ENCODE data around the gene SLC9A9.

The SLC9A9 gene

GRCh38 chr3:143594206-143594605 is 254.1 kb downstream of the SLC9A9 start:
- no peaks in the 10 kb centered on the region for H3K9me3 ChIP-seq (ENCODE audit: control insufficient read depth, insufficient read depth, low read length)
- no peaks in the 10 kb centered on the region for H3K27me3 ChIP-seq (ENCODE audit: control insufficient read depth, insufficient read depth, low read length)
- DNase-seq (ENCODE audit: low read depth, low spot score), result no peak
- H3K4me3 ChIP-seq (ENCODE audit: low read length), result no peak overlapping the region
- peaks cover 4% of the 10 kb centered on the region; the same call in 1 of the 2 replicates for H3K4me1 ChIP-seq (ENCODE audit: control insufficient read depth, insufficient read depth, low read length)
- no CpG with 5 or more reads among the region's 3 CpGs for WGBS (ENCODE audit: insufficient coverage, insufficient read length)
- no peaks in the 10 kb centered on the region for H3K36me3 ChIP-seq (ENCODE audit: control insufficient read depth, insufficient read depth, low read length)
- H3K27ac ChIP-seq (ENCODE audit: low read length), result no peak overlapping the region

- no peak overlapping the region for H3K4me3 ChIP-seq (ENCODE audit: low read length)
- DNase-seq (ENCODE audit: low read depth, low spot score), result no peak
- WGBS (ENCODE audit: insufficient coverage, insufficient read length), result no CpG with 5 or more reads among the region's 3 CpGs
These were observed 257.6 kb downstream of the SLC9A9 start for GRCh38 chr3:143590660-143591059.

GRCh38 chr3:143586576-143586975 is 261.7 kb downstream of the SLC9A9 start:
- no peak overlapping the region for H3K4me3 ChIP-seq (ENCODE audit: low read length)
- H3K4me1 ChIP-seq (ENCODE audit: control insufficient read depth, insufficient read depth, low read length), result no peaks in the 10 kb centered on the region
- no peak overlapping the region for H3K27ac ChIP-seq (ENCODE audit: low read length)
- no peaks in the 10 kb centered on the region for H3K9me3 ChIP-seq (ENCODE audit: control insufficient read depth, insufficient read depth, low read length)
- no peaks in the 10 kb centered on the region for H3K36me3 ChIP-seq (ENCODE audit: control insufficient read depth, insufficient read depth, low read length)
- DNase-seq (ENCODE audit: low read depth, low spot score), result no peak
- no CpG with 5 or more reads among the region's 2 CpGs for WGBS (ENCODE audit: insufficient coverage, insufficient read length)
- H3K27me3 ChIP-seq (ENCODE audit: control insufficient read depth, insufficient read depth, low read length), result no peaks in the 10 kb centered on the region

More at GRCh38 chr3:143590660-143591059, 257.6 kb downstream of the SLC9A9 start:
- Histone ChIP-seq H3K27ac (ENCODE audit: low read length) (no peak overlapping the region), H3K27me3 (ENCODE audit: control insufficient read depth, insufficient read depth, low read length) (no peaks in the 10 kb centered on the region), H3K4me1 (ENCODE audit: control insufficient read depth, insufficient read depth, low read length) (no peaks in the 10 kb centered on the region), H3K36me3 (ENCODE audit: control insufficient read depth, insufficient read depth, low read length) (no peaks in the 10 kb centered on the region), H3K9me3 (ENCODE audit: control insufficient read depth, insufficient read depth, low read length) (no peaks in the 10 kb centered on the region)

GRCh38 chr3:143585720-143586456 is 262.4 kb downstream of the SLC9A9 start:
- Histone ChIP-seq H3K4me1 (ENCODE audit: control insufficient read depth, insufficient read depth, low read length) (no peaks in the 10 kb centered on the region), H3K4me3 (ENCODE audit: low read length) (no peak overlapping the region), H3K27ac (ENCODE audit: low read length) (no peak overlapping the region), H3K36me3 (ENCODE audit: control insufficient read depth, insufficient read depth, low read length) (no peaks in the 10 kb centered on the region), H3K27me3 (ENCODE audit: control insufficient read depth, insufficient read depth, low read length) (no peaks in the 10 kb centered on the region), H3K9me3 (ENCODE audit: control insufficient read depth, insufficient read depth, low read length) (no peaks in the 10 kb centered on the region)
- no peak for DNase-seq (ENCODE audit: low read depth, low spot score)
- no CpG with 5 or more reads among the region's 4 CpGs for WGBS (ENCODE audit: insufficient coverage, insufficient read length)

- Histone ChIP-seq H3K27me3 (ENCODE audit: control insufficient read depth, insufficient read depth, low read length) (no peaks in the 10 kb centered on the region), H3K9me3 (ENCODE audit: control insufficient read depth, insufficient read depth, low read length) (no peaks in the 10 kb centered on the region), H3K27ac (ENCODE audit: low read length) (no peak overlapping the region), H3K4me3 (ENCODE audit: low read length) (no peak overlapping the region), H3K36me3 (ENCODE audit: control insufficient read depth, insufficient read depth, low read length) (no peaks in the 10 kb centered on the region), H3K4me1 (ENCODE audit: control insufficient read depth, insufficient read depth, low read length) (no peaks in the 10 kb centered on the region)
- WGBS (ENCODE audit: insufficient coverage, insufficient read length), result no CpG with 5 or more reads among the region's 1 CpG
- DNase-seq (ENCODE audit: low read depth, low spot score), result no peak
These were observed 263.8 kb downstream of the SLC9A9 start for GRCh38 chr3:143584474-143584873.

- Histone ChIP-seq H3K4me3 (ENCODE audit: low read length) (no peak overlapping the region), H3K36me3 (ENCODE audit: control insufficient read depth, insufficient read depth, low read length) (no peaks in the 10 kb centered on the region), H3K27ac (ENCODE audit: low read length) (no peak overlapping the region), H3K27me3 (ENCODE audit: control insufficient read depth, insufficient read depth, low read length) (no peaks in the 10 kb centered on the region), H3K9me3 (ENCODE audit: control insufficient read depth, insufficient read depth, low read length) (no peaks in the 10 kb centered on the region), H3K4me1 (ENCODE audit: control insufficient read depth, insufficient read depth, low read length) (no peaks in the 10 kb centered on the region)
- no CpG with 5 or more reads among the region's 6 CpGs for WGBS (ENCODE audit: insufficient coverage, insufficient read length)
- no peak for DNase-seq (ENCODE audit: low read depth, low spot score)
These were observed 266.1 kb downstream of the SLC9A9 start for GRCh38 chr3:143581972-143582722.

- no CpG with 5 or more reads among the region's 2 CpGs for WGBS (ENCODE audit: insufficient coverage, insufficient read length)
- H3K4me1 ChIP-seq (ENCODE audit: control insufficient read depth, insufficient read depth, low read length), result no peaks in the 10 kb centered on the region
- no peak overlapping the region for H3K27ac ChIP-seq (ENCODE audit: low read length)
- no peaks in the 10 kb centered on the region for H3K9me3 ChIP-seq (ENCODE audit: control insufficient read depth, insufficient read depth, low read length)
- no peak for DNase-seq (ENCODE audit: low read depth, low spot score)
- no peak overlapping the region for H3K4me3 ChIP-seq (ENCODE audit: low read length)
- H3K27me3 ChIP-seq (ENCODE audit: control insufficient read depth, insufficient read depth, low read length), result no peaks in the 10 kb centered on the region
- no peaks in the 10 kb centered on the region for H3K36me3 ChIP-seq (ENCODE audit: control insufficient read depth, insufficient read depth, low read length)
These were observed 269.3 kb downstream of the SLC9A9 start for GRCh38 chr3:143578810-143579435.

GRCh38 chr3:143576568-143577270 is 271.5 kb downstream of the SLC9A9 start:
- Histone ChIP-seq H3K9me3 (ENCODE audit: control insufficient read depth, insufficient read depth, low read length) (no peaks in the 10 kb centered on the region), H3K27ac (ENCODE audit: low read length) (no peak overlapping the region), H3K4me3 (ENCODE audit: low read length) (no peak overlapping the region), H3K27me3 (ENCODE audit: control insufficient read depth, insufficient read depth, low read length) (no peaks in the 10 kb centered on the region), H3K4me1 (ENCODE audit: control insufficient read depth, insufficient read depth, low read length) (no peaks in the 10 kb centered on the region), H3K36me3 (ENCODE audit: control insufficient read depth, insufficient read depth, low read length) (no peaks in the 10 kb centered on the region)
- no peak for DNase-seq (ENCODE audit: low read depth, low spot score)
- no CpG with 5 or more reads among the region's 5 CpGs for WGBS (ENCODE audit: insufficient coverage, insufficient read length)

- Histone ChIP-seq H3K27me3 (ENCODE audit: control insufficient read depth, insufficient read depth, low read length) (no peaks in the 10 kb centered on the region), H3K4me3 (ENCODE audit: low read length) (no peak overlapping the region), H3K9me3 (ENCODE audit: control insufficient read depth, insufficient read depth, low read length) (no peaks in the 10 kb centered on the region), H3K36me3 (ENCODE audit: control insufficient read depth, insufficient read depth, low read length) (no peaks in the 10 kb centered on the region), H3K4me1 (ENCODE audit: control insufficient read depth, insufficient read depth, low read length) (no peaks in the 10 kb centered on the region), H3K27ac (ENCODE audit: low read length) (no peak overlapping the region)
- no peak for DNase-seq (ENCODE audit: low read depth, low spot score)
- no CpG with 5 or more reads among the region's 1 CpG for WGBS (ENCODE audit: insufficient coverage, insufficient read length)
These were observed 273.3 kb downstream of the SLC9A9 start for GRCh38 chr3:143574933-143575332.

GRCh38 chr3:143573610-143574303 is 274.5 kb downstream of the SLC9A9 start:
- no CpG with 5 or more reads among the region's 8 CpGs for WGBS (ENCODE audit: insufficient coverage, insufficient read length)
- H3K36me3 ChIP-seq (ENCODE audit: control insufficient read depth, insufficient read depth, low read length), result no peaks in the 10 kb centered on the region

More at GRCh38 chr3:143573610-143574303, 274.5 kb downstream of the SLC9A9 start:
- no peak overlapping the region for H3K27ac ChIP-seq (ENCODE audit: low read length)
- no peaks in the 10 kb centered on the region for H3K27me3 ChIP-seq (ENCODE audit: control insufficient read depth, insufficient read depth, low read length)
- H3K4me3 ChIP-seq (ENCODE audit: low read length), result no peak overlapping the region
- H3K4me1 ChIP-seq (ENCODE audit: control insufficient read depth, insufficient read depth, low read length), result no peaks in the 10 kb centered on the region
- no peak for DNase-seq (ENCODE audit: low read depth, low spot score)
- H3K9me3 ChIP-seq (ENCODE audit: control insufficient read depth, insufficient read depth, low read length), result no peaks in the 10 kb centered on the region
